HCT116 (cell line): ENCODE measurements around the gene SMOC1. TPM values are rescaled to one million over a fixed set of nuclear protein-coding genes. Genes with fewer than 3 reads are reported as not detected.

Experiments
- ATAC-seq: fragments of 200-7000 bp; cut with Tn5 transposase; 2 replicates; pipeline ENCODE4 v1.9.1; 2020; ENCODE audit warnings: mild to moderate bottlenecking, moderate library complexity
- BruUV-seq: library from RNA; stranded (reverse); fragments of 400-500 nt; replicated peaks from 2 replicates; lab custom pipeline; 2021; lab: Mats Ljungman, UMichigan
- CTCF ChIA-PET: fragments of 300-600 bp; sonication (Branson Sonifier 250); formaldehyde crosslinking; loops from one replicate; lab custom pipeline; 2021; ENCODE audit warnings: antibody characterized with exemption; lab: Charles Lee
- POLR2A ChIA-PET: fragments of 300-600, 350-600 bp; sonication (Branson Sonifier 250); formaldehyde crosslinking; loops from one replicate; lab custom pipeline; 2021; ENCODE audit warnings: antibody characterized with exemption; lab: Charles Lee
- RAD21 ChIA-PET, 2 experiments: fragments of 300-600 bp; sonication (Branson Sonifier 250); formaldehyde crosslinking; loops; one replicate each; lab custom pipeline; 2023; ENCODE audit warnings: low total read pairs in 2 of 2; ENCODE audit not compliant: uncharacterized antibody in 2 of 2, unreplicated experiment in 2 of 2, low non-redundant PET in 1 of 2; lab: Charles Lee
- DNase-seq: peaks from one replicate; pipeline ENCODE4 v3.0.0-alpha.2; 2010; ENCODE audit warnings: low read depth, low spot score
- H2AFZ ChIP-seq: fragments of 200-600 bp; shearing (Covaris generic), sonication (generic); 2 replicates; pipeline ENCODE4 v1.6.1; 2017; ENCODE audit warnings: low read depth, mixed run types, mixed read lengths, antibody characterized with exemption, low read length; ENCODE audit not compliant: poor library complexity, severe bottlenecking
- H3K27ac ChIP-seq: 2 replicates; pipeline ENCODE4 v1.5.1; 2012; ENCODE audit warnings: low read depth, low read length
- H3K27me3 ChIP-seq: fragments of 200-600 bp; sonication (generic); 2 replicates; pipeline ENCODE4 v1.6.1; 2016; ENCODE audit warnings: mixed run types, low read length, mixed read lengths; ENCODE audit not compliant: insufficient read depth
- H3K36me3 ChIP-seq, 2 experiments: fragments of 200-500 bp in 1 of 2; fragments of 200-600 bp in 1 of 2; sonication (Bioruptor generic) in 1 of 2; sonication (generic) in 1 of 2; 2 replicates each; pipeline versions ENCODE4 v1.5.1 to v1.6.1; 2014 to 2016; ENCODE audit warnings: low read length in 2 of 2, inconsistent platforms in 1 of 2, mixed read lengths in 1 of 2, mixed run types in 1 of 2; ENCODE audit not compliant: insufficient read depth in 2 of 2, control insufficient read depth in 1 of 2
- H3K4me1 ChIP-seq, 2 experiments: fragments of 200-600 bp in 1 of 2; sonication (generic) in 1 of 2; 2 replicates each; pipeline versions ENCODE4 v1.5.1 to v1.6.1; 2012 to 2017; ENCODE audit warnings: low read length in 2 of 2, inconsistent platforms in 1 of 2, mild to moderate bottlenecking in 1 of 2, mixed read lengths in 1 of 2, mixed run types in 1 of 2, moderate library complexity in 1 of 2; ENCODE audit not compliant: insufficient read depth in 2 of 2, control insufficient read depth in 1 of 2
- H3K4me2 ChIP-seq: fragments of 200-600 bp; sonication (generic); 2 replicates; pipeline ENCODE4 v1.6.1; 2017; ENCODE audit warnings: mixed run types, low read length, mixed read lengths
- H3K4me3 ChIP-seq, 2 experiments: fragments of 200-600 bp in 1 of 2; sonication (generic) in 1 of 2; replicated peaks in 1 of 2; 2 replicates each; pipeline ENCODE4 v1.5.1; 2011 to 2016; ENCODE audit warnings: low read length in 2 of 2, control low read depth in 1 of 2, low read depth in 1 of 2, mild to moderate bottlenecking in 1 of 2, mixed read lengths in 1 of 2, mixed run types in 1 of 2
- H3K79me2 ChIP-seq: fragments of 200-600 bp; sonication (generic); 2 replicates; pipeline ENCODE4 v1.6.1; 2017; ENCODE audit warnings: mild to moderate bottlenecking, mixed run types, low read length, moderate library complexity, mixed read lengths; ENCODE audit not compliant: insufficient read depth
- H3K9ac ChIP-seq: fragments of 200-600 bp; sonication (generic); 2 replicates; pipeline ENCODE4 v1.6.1; 2016; ENCODE audit warnings: low read length, mixed read lengths
- H3K9me2 ChIP-seq: fragments of 200-600 bp; sonication (generic), shearing (Covaris generic); 2 replicates; pipeline ENCODE4 v1.6.1; 2017; ENCODE audit warnings: mixed run types, mild to moderate bottlenecking, moderate library complexity; ENCODE audit not compliant: insufficient read depth
- H3K9me3 ChIP-seq, 2 experiments: fragments of 200-500 bp in 1 of 2; fragments of 200-600 bp in 1 of 2; sonication (Bioruptor generic) in 1 of 2; sonication (generic) in 1 of 2; 2 replicates each; pipeline ENCODE4 v1.6.1; 2014 to 2017; ENCODE audit warnings: low read length in 2 of 2, mixed read lengths in 2 of 2, inconsistent platforms in 1 of 2, low read depth in 1 of 2, mild to moderate bottlenecking in 1 of 2, mixed run types in 1 of 2, moderate library complexity in 1 of 2; ENCODE audit not compliant: control insufficient read depth in 1 of 2, insufficient read depth in 1 of 2
- H4K20me1 ChIP-seq: fragments of 200-600 bp; sonication (generic), shearing (Covaris generic); 2 replicates; pipeline ENCODE4 v1.6.1; 2017; ENCODE audit warnings: mixed run types, mild to moderate bottlenecking, moderate library complexity; ENCODE audit not compliant: insufficient read depth
- CTCF ChIP-seq, 3 experiments: fragments of 200-600 bp in 1 of 3; sonication (generic) in 1 of 3; IDR thresholded peaks in 2 of 3; conservative IDR thresholded peaks in 1 of 3; 2 replicates each; pipeline ENCODE4 v1.5.1; 2012 to 2017; ENCODE audit warnings: low read depth in 2 of 3, low read length in 2 of 3, antibody characterized with exemption in 1 of 3, borderline replicate concordance in 1 of 3, control low read depth in 1 of 3, mild to moderate bottlenecking in 1 of 3, mixed read lengths in 1 of 3, mixed run types in 1 of 3, moderate library complexity in 1 of 3; ENCODE audit not compliant: insufficient read depth in 1 of 3
- EZH2phosphoT487 ChIP-seq: fragments of 200-600 bp; IDR thresholded peaks from 2 replicates; pipeline ENCODE4 v1.6.1; 2018; ENCODE audit warnings: antibody characterized with exemption, borderline replicate concordance
- JUND ChIP-seq: IDR thresholded peaks from 2 replicates; pipeline ENCODE4 v1.6.1; 2012
- POLR2A ChIP-seq: IDR thresholded peaks from 2 replicates; pipeline ENCODE4 v1.7.0; 2011; ENCODE audit warnings: borderline replicate concordance; ENCODE audit not compliant: insufficient read depth, insufficient read length; ENCODE audit errors: extremely low read depth
- REST ChIP-seq: IDR thresholded peaks from 2 replicates; pipeline ENCODE4 v1.6.1; 2012; ENCODE audit warnings: low read depth
- SIN3A ChIP-seq: IDR thresholded peaks from 2 replicates; pipeline ENCODE4 v1.6.1; 2012; ENCODE audit warnings: low read depth
- SRF ChIP-seq: IDR thresholded peaks from 2 replicates; pipeline ENCODE4 v1.6.1; 2012; ENCODE audit warnings: low read depth
- ZFX ChIP-seq: fragments of 450-650 bp; IDR thresholded peaks from 2 replicates; pipeline ENCODE4 v1.6.1; 2017
- intact Hi-C: fragments of 100-400 bp; cut with micrococcal nuclease; formaldehyde crosslinking; loops from 2 replicates; pipeline ENCODE4 v1.10.0; 2022
- total RNA-seq: library from RNA; stranded (reverse); gene quantifications from one replicate; pipeline ENCODE4 v1.2.1, GENCODE V29; 2021; ENCODE audit not compliant: unreplicated experiment

Gene SMOC1
- total RNA-seq, 1 experiment from 2014 or later: not detected

GRCh38 chr14:69963966-69964365, 84.8 kb downstream of the SMOC1 start:
- Histone ChIP-seq H3K9ac (no peak overlapping the region), H4K20me1 (no peaks in the 10 kb centered on the region; the same call in 1 of the 2 replicates), H3K9me3 (no peaks in the 10 kb centered on the region), H3K4me3 (no peak overlapping the region), H3K4me2 (no peak overlapping the region), H3K4me1 (no peaks in the 10 kb centered on the region), H3K79me2 (no peaks in the 10 kb centered on the region), H3K9me2 (no peaks in the 10 kb centered on the region), H3K27ac (no peak overlapping the region)
- intact Hi-C loops: no loop called here
- ChIA-PET CTCF (no interaction called here), POLR2A (interaction anchor here (0.7 kb wide), 1 partner anchor 18 kb away, joined by 3 read pairs; no protein-coding TSS in a partner anchor)
- no peak for DNase-seq
- no TSS peak for BruUV-seq
- TF ChIP-seq EZH2phosphoT487 (no peak), CTCF (IDR thresholded peaks at IDR 0.05 in 2 of 3, conservative IDR thresholded peaks at IDR 0.05 in 1 of 3; ENCODE audit: borderline replicate concordance in 1 of 3, insufficient read depth in 1 of 3, low read depth in 2 of 3, low read length in 2 of 3) (no peak)
- TF ChIP-seq, all 23 proteins: peak for 0
- Histone ChIP-seq H3K27me3 (peaks cover 3% of the 10 kb centered on the region; the same call in 1 of the 2 replicates), H2AFZ (no peak overlapping the region), H3K36me3 (no peaks in the 10 kb centered on the region)
- ATAC-seq: no peak
- RAD21 ChIA-PET: no interaction called here

GRCh38 chr14:69964841-69965240, 85.6 kb downstream of the SMOC1 start:
- no peak overlapping the region for H3K4me2 ChIP-seq
- ChIA-PET POLR2A (no interaction called here), RAD21 (no interaction called here), CTCF (no interaction called here)
- TF ChIP-seq EZH2phosphoT487 (no peak), JUND (no peak), REST (no peak), POLR2A (no peak), ZFX (no peak), SRF (no peak), SIN3A (no peak)
- no peaks in the 10 kb centered on the region; the same call in 1 of the 2 replicates for H4K20me1 ChIP-seq
- no peaks in the 10 kb centered on the region for H3K9me3 ChIP-seq
- no peak overlapping the region for H3K27ac ChIP-seq
- ATAC-seq (no peak), DNase-seq (no peak)
- H3K36me3 ChIP-seq: no peaks in the 10 kb centered on the region
- no peaks in the 10 kb centered on the region for H3K4me1 ChIP-seq
- BruUV-seq: no TSS peak
- intact Hi-C loops: no loop called here
- no peak overlapping the region for H3K9ac ChIP-seq
- no peaks in the 10 kb centered on the region for H3K27me3 ChIP-seq
- no peak overlapping the region for H3K4me3 ChIP-seq
- H2AFZ ChIP-seq: no peak overlapping the region
- H3K9me2 ChIP-seq: no peaks in the 10 kb centered on the region
- no peaks in the 10 kb centered on the region for H3K79me2 ChIP-seq
